Activated CD4-positive, alpha-beta T cell treated with anti-CD3 and anti-CD28 coated beads, Interleukin-2, Interleukin-6, amounts not matched to agents 100 ng/mL and 50 ng/mL, durations not matched to agents 16 hours and 8 hours (primary cell): ENCODE data around the gene ASPHD1.
A peak's percentile ranks its signal among the peaks of the same experiment; 100 is the strongest.
"Not testable (repeated sequence)": the region's sequence is repeated elsewhere in the genome, so short reads cannot be mapped to it uniquely, and the experiment has no call there.

ENCODE experiments used
- DNase-seq: peaks from one replicate; pipeline ENCODE4 v3.0.0-alpha.2; 2020

Gene ASPHD1

GRCh38 chr16:29900102-29900887, at the start of gene ASPHD1:
TSS of gene ASPHD1 (plus strand) at chr16:29900488. CDS start at chr16:29900972, 484 bp downstream.
- peak; percentile 76 for DNase-seq

- no peak for DNase-seq
Observed at GRCh38 chr16:29850998-29851397, 49.3 kb upstream of the ASPHD1 start.

- no peak for DNase-seq
Observed at GRCh38 chr16:29852654-29853053, 47.6 kb upstream of the ASPHD1 start.

- no peak for DNase-seq
Observed at GRCh38 chr16:29854520-29855100, 45.7 kb upstream of the ASPHD1 start.

GRCh38 chr16:29857133-29857760, 43.0 kb upstream of the ASPHD1 start:
- no peak for DNase-seq

GRCh38 chr16:29858149-29858849, 42.0 kb upstream of the ASPHD1 start:
- DNase-seq, result no peak

GRCh38 chr16:29858974-29859373, 41.3 kb upstream of the ASPHD1 start:
- no peak for DNase-seq

GRCh38 chr16:29860218-29860617, 40.1 kb upstream of the ASPHD1 start:
- no peak for DNase-seq

- peak; percentile 17 for DNase-seq
Observed at GRCh38 chr16:29862383-29862883, 37.9 kb upstream of the ASPHD1 start.

GRCh38 chr16:29862884-29863668, 37.2 kb upstream of the ASPHD1 start, which contains the start of gene CDIPT:
TSS of gene CDIPT (minus strand) at chr16:29863226. CDS start at chr16:29862857, 369 bp downstream.
- DNase-seq, result peak; percentile 97

- DNase-seq, result no peak
Observed at GRCh38 chr16:29863669-29863984, 36.7 kb upstream of the ASPHD1 start.

GRCh38 chr16:29864205-29864604, 36.1 kb upstream of the ASPHD1 start:
- DNase-seq, result no peak

- DNase-seq, result no peak
Observed at GRCh38 chr16:29868396-29869009, 31.8 kb upstream of the ASPHD1 start.

- not testable (repeated sequence) for DNase-seq
Observed at GRCh38 chr16:29869067-29869466, 31.2 kb upstream of the ASPHD1 start.

- no peak for DNase-seq
Observed at GRCh38 chr16:29871822-29872546, 28.3 kb upstream of the ASPHD1 start.

GRCh38 chr16:29873319-29873718, 27.0 kb upstream of the ASPHD1 start:
- no peak for DNase-seq

GRCh38 chr16:29875206-29875605, 25.1 kb upstream of the ASPHD1 start:
- no peak for DNase-seq

- no peak for DNase-seq
Observed at GRCh38 chr16:29876217-29876593, 24.1 kb upstream of the ASPHD1 start.

- DNase-seq, result peak; percentile 20
Observed at GRCh38 chr16:29876594-29877249, 23.6 kb upstream of the ASPHD1 start.

GRCh38 chr16:29877266-29877961, 22.9 kb upstream of the ASPHD1 start:
- peak; percentile 60 for DNase-seq
